ENCODE measurements around the gene LPIN1. TPM values are rescaled to one million over a fixed set of nuclear protein-coding genes. Genes with fewer than 3 reads are reported as not detected.

LPIN1 gene
- total and polyA plus RNA-seq, 2 of the 8 experiments (the other 6 are each of a cell fraction or from before 2014, with no cell fraction given), result 4.3 to 9.8 TPM

GRCh38 chr2:11796190-11797171, 50.0 kb downstream of the LPIN1 start (continued):
- no peak for TF ChIP-seq SIN3A (conservative IDR thresholded peaks at IDR 0.05 in 1 of 2, IDR thresholded peaks at IDR 0.05 in 1 of 2; ENCODE audit: low read depth in 1 of 2, low read length in 2 of 2)

Data from H1 (cell line).